ENCODE results near the gene PROM2. TPM values are rescaled to one million over a fixed set of nuclear protein-coding genes. Genes with fewer than 3 reads are reported as not detected.

Gene PROM2
- total and polyA plus RNA-seq, 2 donors from 2014 or later = 55.6 to 65.6 TPM

- intact Hi-C loops (cut with DNase I) = no loop called here
- Histone ChIP-seq H3K9me3 (ENCODE audit: control insufficient read depth in 2 of 3, insufficient read depth in 1 of 3, low read length in 3 of 3) (no peaks in the 10 kb centered on the region), H3K9ac (ENCODE audit: low read length in 3 of 3) (peak overlapping the region in 2 of 3 donors; percentile 5 to 52), H3K4me1 (ENCODE audit: control insufficient read depth in 2 of 3, insufficient read depth in 2 of 3, low read depth in 1 of 3, low read length in 3 of 3) (peaks cover 0 to 17% (median 0%) of the 10 kb centered on the region in 3 donors), H3K4me3 (ENCODE audit: low read length in 3 of 3) (peak overlapping the region in 2 of 3 donors; percentile 40 to 61), H3K27ac (ENCODE audit: low read depth in 2 of 2, low read length in 2 of 2) (peak overlapping the region; percentile 81 to 89), H3K36me3 (ENCODE audit: control insufficient read depth in 2 of 3, insufficient read depth in 3 of 3, low read length in 3 of 3) (peaks cover 0 to 6% (median 0%) of the 10 kb centered on the region in 3 donors), H3K27me3 (ENCODE audit: control insufficient read depth, insufficient read depth, low read length) (no peaks in the 10 kb centered on the region)
- TF ChIP-seq CTCF (IDR thresholded peaks at IDR 0.05; ENCODE audit: borderline replicate concordance, extremely low read depth, insufficient read depth) = no peak
- FAIRE-seq = no peak
- DNase-seq = peak in 1 of 5 donors; percentile 49
Measured at GRCh38 chr2:95275151-95275515, 884 bp downstream of the PROM2 start.

- intact Hi-C loops (cut with DNase I) = no loop called here
- FAIRE-seq (no peak), DNase-seq (peak in 1 of 5 donors; percentile 78)
- no peaks in the 10 kb centered on the region for H3K27me3 ChIP-seq (ENCODE audit: control insufficient read depth, insufficient read depth, low read length)
- peak overlapping the region; percentile 81 to 89 for H3K27ac ChIP-seq (ENCODE audit: low read depth in 2 of 2, low read length in 2 of 2)
- no peak for TF ChIP-seq CTCF (IDR thresholded peaks at IDR 0.05; ENCODE audit: borderline replicate concordance, extremely low read depth, insufficient read depth)
- peak overlapping the region in 2 of 3 donors; percentile 18 to 61 for H3K4me3 ChIP-seq (ENCODE audit: low read length in 3 of 3)
- H3K9me3 ChIP-seq (ENCODE audit: control insufficient read depth in 2 of 3, insufficient read depth in 1 of 3, low read length in 3 of 3) = no peaks in the 10 kb centered on the region
- peaks cover 0 to 8% (median 0%) of the 10 kb centered on the region in 3 donors for H3K36me3 ChIP-seq (ENCODE audit: control insufficient read depth in 2 of 3, insufficient read depth in 3 of 3, low read length in 3 of 3)
- H3K4me1 ChIP-seq (ENCODE audit: control insufficient read depth in 2 of 3, insufficient read depth in 2 of 3, low read depth in 1 of 3, low read length in 3 of 3) = peaks cover 0 to 17% (median 0%) of the 10 kb centered on the region in 3 donors
- peak overlapping the region in 1 of 3 donors; percentile 52 for H3K9ac ChIP-seq (ENCODE audit: low read length in 3 of 3)
Measured at GRCh38 chr2:95275601-95276243, 1.5 kb downstream of the PROM2 start.

- no peak for FAIRE-seq
- intact Hi-C loops (cut with DNase I) = no loop called here
- H3K27me3 ChIP-seq (ENCODE audit: control insufficient read depth, insufficient read depth, low read length) = no peaks in the 10 kb centered on the region
Measured at GRCh38 chr2:95276244-95276887, 2.1 kb downstream of the PROM2 start.

More at GRCh38 chr2:95276244-95276887, 2.1 kb downstream of the PROM2 start:
- Histone ChIP-seq H3K4me1 (ENCODE audit: control insufficient read depth in 2 of 3, insufficient read depth in 2 of 3, low read depth in 1 of 3, low read length in 3 of 3) (peaks cover 0 to 17% (median 0%) of the 10 kb centered on the region in 3 donors), H3K9me3 (ENCODE audit: control insufficient read depth in 2 of 3, insufficient read depth in 1 of 3, low read length in 3 of 3) (no peaks in the 10 kb centered on the region), H3K4me3 (ENCODE audit: low read length in 3 of 3) (peak overlapping the region in 2 of 3 donors; percentile 18 to 61), H3K9ac (ENCODE audit: low read length in 3 of 3) (peak overlapping the region in 1 of 3 donors; percentile 52), H3K27ac (ENCODE audit: low read depth in 2 of 2, low read length in 2 of 2) (peak overlapping the region; percentile 81 to 89), H3K36me3 (ENCODE audit: control insufficient read depth in 2 of 3, insufficient read depth in 3 of 3, low read length in 3 of 3) (peaks cover 0 to 8% (median 0%) of the 10 kb centered on the region in 3 donors)
- no peak for TF ChIP-seq CTCF (IDR thresholded peaks at IDR 0.05; ENCODE audit: borderline replicate concordance, extremely low read depth, insufficient read depth)
- peak in 1 of 5 donors; percentile 66 for DNase-seq
